HepG2 (cell line): ENCODE data around the gene ADAMTSL3.

Experiments used
- FOXP1 ChIP-seq, 2 experiments: fragments of 450-650 bp in 1 of 2; IDR thresholded peaks; 2 replicates each; pipeline ENCODE4 v1.6.1; 2017 to 2018; ENCODE audit warnings: antibody characterized with exemption in 1 of 2
- HCFC1 ChIP-seq: fragments of 150-350 bp; IDR thresholded peaks from 2 replicates; pipeline ENCODE4 v1.6.1; 2014; ENCODE audit warnings: low read depth, low read length
- NFIC ChIP-seq: IDR thresholded peaks from 2 replicates; pipeline ENCODE4 v1.6.1; 2012; ENCODE audit warnings: mild to moderate bottlenecking, low read length, inconsistent platforms
- NFYB ChIP-seq: sonication (generic); formaldehyde crosslinking; IDR thresholded peaks from 2 replicates; pipeline ENCODE4 v1.4.0; 2020; ENCODE audit warnings: missing genetic modification reagents
- NR3C1 ChIP-seq: sonication (generic); formaldehyde crosslinking; IDR thresholded peaks from 2 replicates; pipeline ENCODE4 v1.4.0; 2020; ENCODE audit warnings: missing genetic modification reagents
- NRL ChIP-seq: sonication (generic); formaldehyde crosslinking; IDR thresholded peaks from 2 replicates; pipeline ENCODE4 v1.5.0; 2020; ENCODE audit warnings: missing genetic modification reagents, mild to moderate bottlenecking, moderate library complexity, borderline replicate concordance
- SP1 ChIP-seq, 2 experiments: fragments of 450-650 bp in 1 of 2; sonication (generic) in 1 of 2; formaldehyde crosslinking in 1 of 2; IDR thresholded peaks; 2 replicates each; pipeline versions ENCODE4 v1.4.0 to v1.6.1; 2016 to 2020; ENCODE audit warnings: missing genetic modification reagents in 1 of 2
- SUZ12 ChIP-seq: fragments of 150-350 bp; IDR thresholded peaks from 2 replicates; pipeline ENCODE4 v1.6.1; 2014; ENCODE audit warnings: low read depth, low read length
- ZBTB43 ChIP-seq: sonication (generic); formaldehyde crosslinking; conservative IDR thresholded peaks from 2 replicates; pipeline ENCODE4 v1.4.0; 2020; ENCODE audit warnings: missing genetic modification reagents
- TF ChIP-seq, protein P1 (sequence below): sonication (generic); formaldehyde crosslinking; IDR thresholded peaks from 2 replicates; pipeline ENCODE4 v1.5.0; 2020; ENCODE audit warnings: mild to moderate bottlenecking, missing genetic modification reagents, moderate library complexity

GRCh38 chr15:83869341-83869740 is 215.4 kb downstream of the ADAMTSL3 start:
- TF ChIP-seq, protein P1, sequence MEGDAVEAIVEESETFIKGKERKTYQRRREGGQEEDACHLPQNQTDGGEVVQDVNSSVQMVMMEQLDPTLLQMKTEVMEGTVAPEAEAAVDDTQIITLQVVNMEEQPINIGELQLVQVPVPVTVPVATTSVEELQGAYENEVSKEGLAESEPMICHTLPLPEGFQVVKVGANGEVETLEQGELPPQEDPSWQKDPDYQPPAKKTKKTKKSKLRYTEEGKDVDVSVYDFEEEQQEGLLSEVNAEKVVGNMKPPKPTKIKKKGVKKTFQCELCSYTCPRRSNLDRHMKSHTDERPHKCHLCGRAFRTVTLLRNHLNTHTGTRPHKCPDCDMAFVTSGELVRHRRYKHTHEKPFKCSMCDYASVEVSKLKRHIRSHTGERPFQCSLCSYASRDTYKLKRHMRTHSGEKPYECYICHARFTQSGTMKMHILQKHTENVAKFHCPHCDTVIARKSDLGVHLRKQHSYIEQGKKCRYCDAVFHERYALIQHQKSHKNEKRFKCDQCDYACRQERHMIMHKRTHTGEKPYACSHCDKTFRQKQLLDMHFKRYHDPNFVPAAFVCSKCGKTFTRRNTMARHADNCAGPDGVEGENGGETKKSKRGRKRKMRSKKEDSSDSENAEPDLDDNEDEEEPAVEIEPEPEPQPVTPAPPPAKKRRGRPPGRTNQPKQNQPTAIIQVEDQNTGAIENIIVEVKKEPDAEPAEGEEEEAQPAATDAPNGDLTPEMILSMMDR (CRISPR knock-in tag), result no peak
- TF ChIP-seq HCFC1, result no peak
- no peak for TF ChIP-seq FOXP1 (IDR thresholded peaks at IDR 0.05)
- no peak for TF ChIP-seq FOXP1 (CRISPR knock-in tag; IDR thresholded peaks at IDR 0.05)
- no peak for TF ChIP-seq NRL (CRISPR knock-in tag)
- TF ChIP-seq NFYB (CRISPR knock-in tag), result no peak
- TF ChIP-seq ZBTB43 (CRISPR knock-in tag), result no peak
- no peak for TF ChIP-seq NFIC
- TF ChIP-seq SP1 (IDR thresholded peaks at IDR 0.05), result no peak
- TF ChIP-seq SP1 (CRISPR knock-in tag; IDR thresholded peaks at IDR 0.05), result no peak
- no peak for TF ChIP-seq SUZ12
- TF ChIP-seq NR3C1 (CRISPR knock-in tag), result no peak
